HEK293 (cell line): ENCODE results near the gene SH3RF3.

Experiments
- CTCF ChIA-PET: fragments of 350-600 bp; formaldehyde crosslinking; extraction: SDS; loops from one replicate; lab custom pipeline; 2021; ENCODE audit warnings: antibody characterized with exemption; lab: Yijun Ruan, JAX
- POLR2A ChIA-PET: fragments of 300-600 bp; formaldehyde crosslinking; extraction: SDS; loops from one replicate; lab custom pipeline; 2020; ENCODE audit warnings: antibody characterized with exemption, inconsistent platforms; lab: Yijun Ruan, JAX
- H3K27ac ChIP-seq: fragments of 200-500 bp; sonication (Bioruptor generic); 2 replicates; pipeline ENCODE4 v1.5.1; 2014; ENCODE audit warnings: low read depth, low read length, control low read depth, inconsistent platforms; ENCODE audit errors: extremely low read depth
- H3K36me3 ChIP-seq, 2 experiments: fragments of 200-500 bp in 1 of 2; sonication (Bioruptor generic) in 1 of 2; 1 replicate in 1 of 2; 2 replicates in 1 of 2; pipeline ENCODE4 v1.5.1; 2014 to 2017; ENCODE audit warnings: inconsistent platforms in 2 of 2, low read length in 2 of 2; ENCODE audit not compliant: control insufficient read depth in 2 of 2, insufficient read depth in 1 of 2
- H3K4me1 ChIP-seq: fragments of 200-500 bp; sonication (Bioruptor generic); 2 replicates; pipeline ENCODE4 v1.5.1; 2014; ENCODE audit warnings: mild to moderate bottlenecking, low read length, inconsistent platforms; ENCODE audit not compliant: control insufficient read depth, insufficient read depth
- H3K4me3 ChIP-seq: 2 replicates; pipeline ENCODE4 v1.5.1; 2011; ENCODE audit warnings: low read depth, mild to moderate bottlenecking, control low read depth, low read length, moderate library complexity
- H3K9me3 ChIP-seq: fragments of 200-500 bp; sonication (Bioruptor generic); 2 replicates; pipeline ENCODE4 v1.5.1; 2014; ENCODE audit warnings: low read depth, low read length, inconsistent platforms; ENCODE audit not compliant: control insufficient read depth, insufficient read depth
- EGR2 ChIP-seq: fragments of 450-650 bp; formaldehyde crosslinking; IDR thresholded peaks from 2 replicates; pipeline ENCODE4 v1.5.1; 2016; ENCODE audit warnings: low read depth, missing biosample characterization, missing genetic modification characterization
- GFI1B ChIP-seq: fragments of 450-650 bp; formaldehyde crosslinking; IDR thresholded peaks from 2 replicates; pipeline ENCODE4 v1.5.1; 2016; ENCODE audit warnings: missing biosample characterization, missing genetic modification characterization
- GLIS1 ChIP-seq: fragments of 450-650 bp; formaldehyde crosslinking; IDR thresholded peaks from 2 replicates; pipeline ENCODE4 v1.5.1; 2016; ENCODE audit warnings: missing biosample characterization, missing genetic modification characterization
- MEIS1 ChIP-seq: sonication (generic); formaldehyde crosslinking; IDR thresholded peaks from 2 replicates; pipeline ENCODE4 v1.8.1; 2022; ENCODE audit warnings: missing genetic modification reagents, mild to moderate bottlenecking, borderline replicate concordance
- PRDM1 ChIP-seq: fragments of 450-650 bp; formaldehyde crosslinking; IDR thresholded peaks from 2 replicates; pipeline ENCODE4; 2016; ENCODE audit warnings: missing biosample characterization, missing genetic modification characterization
- SALL2 ChIP-seq: fragments of 450-650 bp; formaldehyde crosslinking; IDR thresholded peaks from 2 replicates; pipeline ENCODE4 v1.5.0; 2017; ENCODE audit warnings: missing biosample characterization, mild to moderate bottlenecking, missing genetic modification characterization, borderline replicate concordance
- SETDB1 ChIP-seq: IDR thresholded peaks from one replicate; pipeline ENCODE4 v1.6.1; 2017; ENCODE audit warnings: mild to moderate bottlenecking, low read length, moderate library complexity, mixed read lengths; ENCODE audit not compliant: insufficient read length
- ZFHX2 ChIP-seq: fragments of 450-650 bp; formaldehyde crosslinking; conservative IDR thresholded peaks from 2 replicates; pipeline ENCODE4 v1.5.1; 2016; ENCODE audit warnings: missing biosample characterization, missing genetic modification characterization
- ZNF133 ChIP-seq: fragments of 450-650 bp; formaldehyde crosslinking; IDR thresholded peaks from 2 replicates; pipeline ENCODE4 v1.5.1; 2016; ENCODE audit warnings: missing biosample characterization, missing genetic modification characterization
- ZNF146 ChIP-seq: fragments of 450-650 bp; formaldehyde crosslinking; IDR thresholded peaks from 2 replicates; pipeline ENCODE4 v1.5.1; 2016; ENCODE audit warnings: missing biosample characterization, missing genetic modification characterization
- ZNF155 ChIP-seq: fragments of 450-650 bp; formaldehyde crosslinking; IDR thresholded peaks from 2 replicates; pipeline ENCODE4 v1.5.1; 2016; ENCODE audit warnings: missing biosample characterization, missing genetic modification characterization
- ZNF16 ChIP-seq: fragments of 450-650 bp; formaldehyde crosslinking; IDR thresholded peaks from 2 replicates; pipeline ENCODE4 v1.5.1; 2016; ENCODE audit warnings: low read depth, missing biosample characterization, missing genetic modification characterization
- ZNF169 ChIP-seq: fragments of 450-650 bp; formaldehyde crosslinking; IDR thresholded peaks from 2 replicates; pipeline ENCODE4 v1.5.1; 2016; ENCODE audit warnings: missing biosample characterization, missing genetic modification characterization
- ZNF18 ChIP-seq: fragments of 450-650 bp; formaldehyde crosslinking; IDR thresholded peaks from 2 replicates; pipeline ENCODE4 v1.5.1; 2016; ENCODE audit warnings: missing biosample characterization, missing genetic modification characterization
- ZNF433 ChIP-seq: fragments of 450-650 bp; formaldehyde crosslinking; IDR thresholded peaks from 2 replicates; pipeline ENCODE4 v1.5.1; 2016; ENCODE audit warnings: missing biosample characterization, missing genetic modification characterization, low read depth
- ZNF513 ChIP-seq: fragments of 450-650 bp; IDR thresholded peaks from 2 replicates; pipeline ENCODE4 v1.5.1; 2018; ENCODE audit warnings: missing biosample characterization, missing genetic modification characterization
- ZNF585B ChIP-seq: fragments of 450-650 bp; formaldehyde crosslinking; IDR thresholded peaks from 2 replicates; pipeline ENCODE4 v1.5.1; 2016; ENCODE audit warnings: missing biosample characterization, missing genetic modification characterization
- ZNF747 ChIP-seq: fragments of 450-650 bp; formaldehyde crosslinking; IDR thresholded peaks from 2 replicates; pipeline ENCODE4 v1.5.1; 2016; ENCODE audit warnings: missing biosample characterization, missing genetic modification characterization
- ZSCAN16 ChIP-seq: fragments of 450-650 bp; formaldehyde crosslinking; IDR thresholded peaks from 2 replicates; pipeline ENCODE4 v1.5.1; 2016; ENCODE audit warnings: missing biosample characterization, missing genetic modification characterization

The SH3RF3 gene

GRCh38 chr2:109231996-109232705 is 103.1 kb downstream of the SH3RF3 start:
- no peak overlapping the region for H3K4me3 ChIP-seq
- no peak overlapping the region for H3K27ac ChIP-seq
- CTCF ChIA-PET, result interaction anchor here (0.7 kb wide), 1 partner anchor 20 kb away, joined by 3 read pairs; no protein-coding TSS in a partner anchor
- H3K9me3 ChIP-seq, result no peaks in the 10 kb centered on the region
- TF ChIP-seq SALL2 (tag by site-specific recombination) (no peak), ZNF133 (tag by site-specific recombination) (no peak), ZNF747 (no peak)
- peaks cover 19% of the 10 kb centered on the region for H3K4me1 ChIP-seq
- H3K36me3 ChIP-seq, result no peaks in the 10 kb centered on the region
- POLR2A ChIA-PET, result no interaction called here

GRCh38 chr2:109232909-109233308 is 103.9 kb downstream of the SH3RF3 start:
- H3K9me3 ChIP-seq, result no peaks in the 10 kb centered on the region
- CTCF ChIA-PET, result interaction anchor here (0.7 kb wide), 1 partner anchor 20 kb away, joined by 3 read pairs; no protein-coding TSS in a partner anchor
- POLR2A ChIA-PET, result no interaction called here
- no peak overlapping the region for H3K27ac ChIP-seq
- H3K4me3 ChIP-seq, result no peak overlapping the region
- H3K36me3 ChIP-seq, result no peaks in the 10 kb centered on the region
- peaks cover 23% of the 10 kb centered on the region for H3K4me1 ChIP-seq
- TF ChIP-seq ZNF433 (no peak), ZNF18 (no peak), MEIS1 (CRISPR knock-in tag) (no peak), ZNF169 (no peak), GLIS1 (tag by site-specific recombination) (no peak), EGR2 (peak; percentile 56; the same call in 1 of the 2 replicates), ZNF585B (tag by site-specific recombination) (no peak)

GRCh38 chr2:109233643-109234042 is 104.6 kb downstream of the SH3RF3 start:
- no peaks in the 10 kb centered on the region for H3K9me3 ChIP-seq
- H3K4me1 ChIP-seq, result peaks cover 24% of the 10 kb centered on the region
- no peak for TF ChIP-seq ZNF16 (tag by site-specific recombination)
- TF ChIP-seq ZNF155, result no peak
- peak; percentile 62 for TF ChIP-seq ZNF146 (tag by site-specific recombination)
- TF ChIP-seq GFI1B (tag by site-specific recombination), result no peak
- no peak for TF ChIP-seq ZSCAN16
- H3K4me3 ChIP-seq, result no peak overlapping the region
- no peaks in the 10 kb centered on the region for H3K36me3 ChIP-seq
- no peak overlapping the region for H3K27ac ChIP-seq
- POLR2A ChIA-PET, result no interaction called here
- CTCF ChIA-PET, result no interaction called here

- TF ChIP-seq MEIS1 (CRISPR knock-in tag), result no peak
- no peak for TF ChIP-seq ZNF513 (tag by site-specific recombination)
- no peak for TF ChIP-seq PRDM1 (tag by site-specific recombination)
- peak; percentile 23; the same call in 1 of the 2 replicates for TF ChIP-seq ZFHX2 (tag by site-specific recombination)
- TF ChIP-seq SETDB1, result peak; percentile 35
- Histone ChIP-seq H3K4me1 (peaks cover 25% of the 10 kb centered on the region), H3K4me3 (no peak overlapping the region), H3K9me3 (no peaks in the 10 kb centered on the region), H3K27ac (no peak overlapping the region), H3K36me3 (no peaks in the 10 kb centered on the region)
- POLR2A ChIA-PET, result no interaction called here
- CTCF ChIA-PET, result interaction anchor here (0.6 kb wide), 1 partner anchor 32 kb away, joined by 3 read pairs; no protein-coding TSS in a partner anchor
Observed at GRCh38 chr2:109234355-109234754, 105.3 kb downstream of the SH3RF3 start.
